A549 (cell line): ENCODE measurements around the gene SYT2. TPM values are rescaled to one million over a fixed set of nuclear protein-coding genes. Genes with fewer than 3 reads are reported as not detected.

ENCODE experiments used
- ATAC-seq, 2 experiments: fragments of 200-7000 bp in 1 of 2; fragments of >200 bp in 1 of 2; cut with Nextera tagmentation in 1 of 2; cut with Tn5 transposase in 1 of 2; 3 replicates each; pipeline versions ENCODE4 v1.8.0 to v1.9.1; 2018 to 2020; ENCODE audit warnings: mild to moderate bottlenecking in 1 of 2, moderate library complexity in 1 of 2
- CTCF ChIA-PET: fragments of 300-600 bp; sonication (Branson Sonifier 250); formaldehyde crosslinking; extraction: SDS; loops from one replicate; lab custom pipeline; 2021; ENCODE audit warnings: antibody characterized with exemption, inconsistent platforms; lab: Yijun Ruan, JAX
- POLR2A ChIA-PET: fragments of 350-600 bp; formaldehyde crosslinking; extraction: SDS; loops from one replicate; lab custom pipeline; 2021; ENCODE audit warnings: antibody characterized with exemption, inconsistent platforms; lab: Yijun Ruan, JAX
- DNase-seq, 2 experiments: peaks; one replicate each; pipeline versions ENCODE4 v3.0.0 to v3.0.0-alpha.2; 2011 to 2016; ENCODE audit warnings: low read depth in 1 of 2, low spot score in 1 of 2
- FAIRE-seq: peaks from 2 replicates; lab custom pipeline; 2011; peaks lifted over from hg19 to GRCh38; lab: Jason Lieb, UNC
- H3K27ac ChIP-seq, 2 experiments: fragments of >200 bp; sonication (Bioruptor Twin); formaldehyde crosslinking; 3 replicates each; pipeline ENCODE4 v1.5.1; 2016 to 2017
- H3K4me1 ChIP-seq: fragments of >200 bp; sonication (Bioruptor Twin); formaldehyde crosslinking; 3 replicates; pipeline ENCODE4 v1.6.1; 2016
- H3K4me2 ChIP-seq: fragments of >200 bp; sonication (Bioruptor Twin); formaldehyde crosslinking; 3 replicates; pipeline ENCODE4 v1.6.1; 2016
- H3K4me3 ChIP-seq: fragments of >200 bp; sonication (Bioruptor Twin); formaldehyde crosslinking; 3 replicates; pipeline ENCODE4 v1.5.1; 2016
- H3K9me3 ChIP-seq: fragments of >200 bp; sonication (Bioruptor Twin); formaldehyde crosslinking; 3 replicates; pipeline ENCODE4 v1.6.1; 2016
- BCL3 ChIP-seq: fragments of >200 bp; sonication (Bioruptor Twin); formaldehyde crosslinking; IDR thresholded peaks from 3 replicates; pipeline ENCODE4 v1.6.1; 2016
- BHLHE40 ChIP-seq: IDR thresholded peaks from 2 replicates; pipeline ENCODE4 v1.6.1; 2012; ENCODE audit warnings: low read depth, low read length, inconsistent platforms
- CBX2 ChIP-seq: fragments of 200-600 bp; sonication (generic); IDR thresholded peaks from 2 replicates; pipeline ENCODE4 v1.6.1; 2016; ENCODE audit warnings: low read depth, mild to moderate bottlenecking, borderline replicate concordance
- CHD2 ChIP-seq: fragments of 150-350 bp; IDR thresholded peaks from 2 replicates; pipeline ENCODE4 v1.6.1; 2014; ENCODE audit warnings: low read length; ENCODE audit not compliant: partially characterized antibody
- CHD4 ChIP-seq: fragments of 200-600 bp; sonication (generic); IDR thresholded peaks from 2 replicates; pipeline ENCODE4 v1.6.1; 2016; ENCODE audit warnings: antibody characterized with exemption, mild to moderate bottlenecking, borderline replicate concordance
- E2F6 ChIP-seq: IDR thresholded peaks from 2 replicates; pipeline ENCODE4 v1.6.1; 2012; ENCODE audit warnings: low read depth, borderline replicate concordance
- EHF ChIP-seq: fragments of 250-450 bp; sonication (Bioruptor Pico); IDR thresholded peaks from 2 replicates; pipeline ENCODE4 v1.5.0; 2020; ENCODE audit warnings: mild to moderate bottlenecking
- ESRRA ChIP-seq: fragments of 150-350 bp; IDR thresholded peaks from 2 replicates; pipeline ENCODE4 v1.6.1; 2014; ENCODE audit warnings: mild to moderate bottlenecking, low read length, borderline replicate concordance
- HEYL ChIP-seq: fragments of 250-450 bp; sonication (Bioruptor Pico); IDR thresholded peaks from 2 replicates; pipeline ENCODE4 v1.8.0; 2021; ENCODE audit warnings: mild to moderate bottlenecking, moderate library complexity
- HMGXB4 ChIP-seq: fragments of 250-450 bp; sonication (Bioruptor Pico); IDR thresholded peaks from 2 replicates; pipeline ENCODE4 v1.5.0; 2021; ENCODE audit warnings: mild to moderate bottlenecking, moderate library complexity, borderline replicate concordance
- HOXB5 ChIP-seq: fragments of 250-450 bp; sonication (Bioruptor Pico); IDR thresholded peaks from 2 replicates; pipeline ENCODE4 v1.5.0; 2020; ENCODE audit warnings: mild to moderate bottlenecking, moderate library complexity
- JUNB ChIP-seq: fragments of >200 bp; sonication (Bioruptor Twin); formaldehyde crosslinking; IDR thresholded peaks from 2 replicates; pipeline ENCODE4 v1.6.1; 2016
- KDM1A ChIP-seq: fragments of 200-600 bp; sonication (generic); IDR thresholded peaks from 2 replicates; pipeline ENCODE4 v1.6.1; 2016; ENCODE audit warnings: low read depth, mild to moderate bottlenecking
- KDM5A ChIP-seq: fragments of 200-600 bp; sonication (generic); IDR thresholded peaks from 2 replicates; pipeline ENCODE4 v1.6.1; 2016; ENCODE audit warnings: antibody characterized with exemption, mild to moderate bottlenecking
- MAZ ChIP-seq: fragments of 150-350 bp; IDR thresholded peaks from 2 replicates; pipeline ENCODE4 v1.6.1; 2014; ENCODE audit warnings: antibody characterized with exemption, low read depth, low read length, borderline replicate concordance
- NFE2L2 ChIP-seq: fragments of 150-350 bp; conservative IDR thresholded peaks from 2 replicates; pipeline ENCODE4 v1.6.1; 2014; ENCODE audit warnings: low read length
- NPAS2 ChIP-seq: fragments of 250-450 bp; sonication (Bioruptor Pico); IDR thresholded peaks from 2 replicates; pipeline ENCODE4 v1.8.0; 2022; ENCODE audit warnings: mild to moderate bottlenecking, moderate library complexity, borderline replicate concordance
- NR3C1 ChIP-seq: fragments of >200 bp; sonication (Bioruptor Twin); formaldehyde crosslinking; IDR thresholded peaks from 3 replicates; pipeline ENCODE4 v1.6.1; 2017
- POLR2AphosphoS2 ChIP-seq: conservative IDR thresholded peaks from 2 replicates; pipeline ENCODE4 v1.6.1; 2012; ENCODE audit warnings: low read length, improper control_type of control experiment, inconsistent platforms
- RAD21 ChIP-seq, 2 experiments: fragments of >200 bp in 1 of 2; sonication (Bioruptor Twin) in 1 of 2; formaldehyde crosslinking in 1 of 2; IDR thresholded peaks in 1 of 2; conservative IDR thresholded peaks in 1 of 2; 2 replicates in 1 of 2; 3 replicates in 1 of 2; pipeline ENCODE4 v1.6.1; 2012 to 2018; ENCODE audit warnings: inconsistent platforms in 1 of 2
- RARB ChIP-seq: fragments of 250-450 bp; sonication (Bioruptor Pico); IDR thresholded peaks from 2 replicates; pipeline ENCODE4 v1.8.0; 2021; ENCODE audit warnings: mild to moderate bottlenecking, moderate library complexity
- REST ChIP-seq: fragments of 200-600 bp; sonication (generic); IDR thresholded peaks from 2 replicates; pipeline ENCODE4 v1.6.1; 2016; ENCODE audit warnings: antibody characterized with exemption, mild to moderate bottlenecking, moderate library complexity
- RFX5 ChIP-seq: fragments of 450-650 bp; IDR thresholded peaks from 2 replicates; pipeline ENCODE4 v1.7.1; 2014; ENCODE audit warnings: antibody characterized with exemption, mild to moderate bottlenecking, moderate library complexity
- RNF2 ChIP-seq: fragments of 200-600 bp; sonication (generic); IDR thresholded peaks from 2 replicates; pipeline ENCODE4 v1.6.1; 2016; ENCODE audit warnings: low read depth, mild to moderate bottlenecking, antibody characterized with exemption, moderate library complexity, borderline replicate concordance
- SMC3 ChIP-seq: fragments of >200 bp; sonication (Bioruptor Twin); formaldehyde crosslinking; IDR thresholded peaks from 3 replicates; pipeline ENCODE4 v1.6.1; 2018; ENCODE audit warnings: inconsistent platforms
- SREBF2 ChIP-seq: fragments of 450-650 bp; IDR thresholded peaks from 2 replicates; pipeline ENCODE4 v1.6.1; 2014; ENCODE audit warnings: mild to moderate bottlenecking, moderate library complexity
- ZFP36 ChIP-seq: fragments of 450-650 bp; IDR thresholded peaks from 2 replicates; pipeline ENCODE4 v1.6.1; 2014; ENCODE audit warnings: borderline replicate concordance; ENCODE audit not compliant: partially characterized antibody
- WGBS: methylation state at CpG from one replicate; pipeline ENCODE4 v1.1.6; 2017; ENCODE audit errors: missing lambda C conversion rate; 5-methylcytosine and 5-hydroxymethylcytosine counted together
- polyA plus RNA-seq, 4 experiments: library from polyadenylated mRNA; depleted of rRNA in 3 of 4; stranded (reverse); fragments of >200 nt; fragmentation: RNase III in 1 of 4; extraction: RNeasy Plus Mini Kit Qiagen cat#74134 plus additional on column Dnase treatment in 1 of 4; gene quantifications; 2 replicates in 3 of 4; 3 replicates in 1 of 4; pipeline ENCODE4 v1.2.3, GENCODE V29; 2011 to 2017

SYT2 gene
- polyA plus RNA-seq, 2 of the 4 experiments (the other 2 are of a cell fraction): 0.03 to 0.04 TPM

GRCh38 chr1:202649553-202650392 is 60.5 kb downstream of the SYT2 start:
- TF ChIP-seq ESRRA (no peak), JUNB (no peak), CBX2 (no peak), BHLHE40 (no peak), SMC3 (no peak), RARB (CRISPR knock-in tag) (no peak), CHD4 (no peak), KDM1A (no peak), RAD21 (conservative IDR thresholded peaks at IDR 0.05 in 1 of 2, IDR thresholded peaks at IDR 0.05 in 1 of 2) (no peak), MAZ (no peak), HOXB5 (CRISPR knock-in tag) (no peak), POLR2AphosphoS2 (no peak), E2F6 (no peak), BCL3 (no peak), EHF (CRISPR knock-in tag) (no peak), ZFP36 (no peak), SREBF2 (no peak), NR3C1 (no peak), NPAS2 (no peak), REST (no peak)
- DNase-seq (peak in 1 of 2 experiments; percentile 12), ATAC-seq (peak in 1 of 2 experiments; percentile 21; a peak in 3 of 6 replicates), FAIRE-seq (no peak)
- H3K27ac ChIP-seq: no peak overlapping the region
- CTCF ChIA-PET: interaction anchor here (0.6 to 2.0 kb wide), 5 partner anchors 10 to 334 kb away, joined by 3 to 6 read pairs (median 4); no protein-coding TSS in a partner anchor
- H3K4me3 ChIP-seq: no peak overlapping the region
- H3K9me3 ChIP-seq: no peaks in the 10 kb centered on the region
- H3K4me2 ChIP-seq: no peak overlapping the region
- 32% methylated on average over 15 of the region's 15 CpGs for WGBS
- POLR2A ChIA-PET: no interaction called here
- no peaks in the 10 kb centered on the region for H3K4me1 ChIP-seq

- H3K9me3 ChIP-seq: no peaks in the 10 kb centered on the region
- H3K4me3 ChIP-seq: no peak overlapping the region
- peaks cover 7% of the 10 kb centered on the region; the same call in 2 of the 3 replicates for H3K4me1 ChIP-seq
- DNase-seq: no peak
- H3K4me2 ChIP-seq: no peak overlapping the region
- no peak overlapping the region for H3K27ac ChIP-seq
- ATAC-seq: no peak
- POLR2A ChIA-PET: no interaction called here
- CTCF ChIA-PET: interaction anchor here (1.2 to 2.0 kb wide), 3 partner anchors 8 to 17 kb away, joined by 3 to 6 read pairs (median 4); no protein-coding TSS in a partner anchor
- 48% methylated on average over 2 of the region's 2 CpGs for WGBS
- no peak for FAIRE-seq
- TF ChIP-seq KDM1A: no peak
- no peak for TF ChIP-seq RNF2
- no peak for TF ChIP-seq NFE2L2
- TF ChIP-seq CHD2: no peak
- TF ChIP-seq HEYL: no peak
- TF ChIP-seq RAD21 (conservative IDR thresholded peaks at IDR 0.05 in 1 of 2, IDR thresholded peaks at IDR 0.05 in 1 of 2): no peak
- TF ChIP-seq CBX2: no peak
- TF ChIP-seq HMGXB4 (CRISPR knock-in tag): no peak
- TF ChIP-seq RFX5: no peak
- no peak for TF ChIP-seq KDM5A
These were observed 61.5 kb downstream of the SYT2 start for GRCh38 chr1:202648605-202649226.
